MM.1S (cell line): ENCODE data around the gene CAPZA2.

Source experiments
- DNase-seq: peaks from one replicate; pipeline ENCODE4 v3.0.0-alpha.2; 2015
- H2AFZ ChIP-seq: fragments of 300-600 bp; sonication (generic); 2 replicates; pipeline ENCODE4 v1.6.0; 2016; ENCODE audit warnings: antibody characterized with exemption, low read length
- H3F3A ChIP-seq: fragments of 300-600 bp; sonication (generic); 2 replicates; pipeline ENCODE4 v1.6.1; 2016; ENCODE audit warnings: mild to moderate bottlenecking, antibody characterized with exemption, low read length, moderate library complexity, mixed read lengths; ENCODE audit not compliant: insufficient read depth
- H3K27ac ChIP-seq: fragments of 300-600 bp; sonication (generic); 2 replicates; pipeline ENCODE4 v1.5.1; 2016; ENCODE audit warnings: mild to moderate bottlenecking, low read length
- H3K27me3 ChIP-seq: fragments of 300-600 bp; sonication (generic); replicated peaks from 2 replicates; pipeline ENCODE4 v1.6.0; 2016; ENCODE audit warnings: low read length; ENCODE audit not compliant: insufficient read depth
- H3K36me3 ChIP-seq: fragments of 300-600 bp; sonication (generic); replicated peaks from 2 replicates; pipeline ENCODE4 v1.6.1; 2016; ENCODE audit warnings: mild to moderate bottlenecking, low read length, mixed read lengths; ENCODE audit not compliant: insufficient read depth
- H3K4me1 ChIP-seq: fragments of 300-600 bp; sonication (generic); 2 replicates; pipeline ENCODE4 v1.6.1; 2016; ENCODE audit warnings: low read length, mixed read lengths
- H3K4me2 ChIP-seq: fragments of 300-600 bp; sonication (generic); 2 replicates; pipeline ENCODE4 v1.6.0; 2016; ENCODE audit warnings: low read depth, low read length
- H3K4me3 ChIP-seq: fragments of 300-600 bp; sonication (generic); 2 replicates; pipeline ENCODE4 v1.5.1; 2016; ENCODE audit warnings: low read length, mixed read lengths
- H3K79me2 ChIP-seq: fragments of 300-600 bp; sonication (generic); 2 replicates; pipeline ENCODE4 v1.6.1; 2016; ENCODE audit warnings: mixed run types, low read length, mixed read lengths
- H3K9ac ChIP-seq: fragments of 300-600 bp; sonication (generic); 2 replicates; pipeline ENCODE4 v1.6.1; 2016; ENCODE audit warnings: low read length, mixed read lengths
- H3K9me2 ChIP-seq: fragments of 300-600 bp; sonication (generic); replicated peaks from 2 replicates; pipeline ENCODE4 v1.6.1; 2016; ENCODE audit warnings: mild to moderate bottlenecking, low read length, mixed read lengths; ENCODE audit not compliant: insufficient read depth
- H3K9me3 ChIP-seq: fragments of 300-600 bp; sonication (generic); replicated peaks from 2 replicates; pipeline ENCODE4 v1.6.1; 2016; ENCODE audit warnings: mild to moderate bottlenecking, low read length, mixed read lengths; ENCODE audit not compliant: insufficient read depth
- H4K20me1 ChIP-seq: fragments of 300-600 bp; sonication (generic); 2 replicates; pipeline ENCODE4 v1.6.1; 2016; ENCODE audit warnings: mild to moderate bottlenecking, low read length, moderate library complexity, mixed read lengths; ENCODE audit not compliant: insufficient read depth
- CTCF ChIP-seq: fragments of 300-600 bp; sonication (generic); IDR thresholded peaks from 2 replicates; pipeline ENCODE4 v1.5.1; 2016; ENCODE audit warnings: antibody characterized with exemption, low read length, mixed read lengths
- EZH2 ChIP-seq: fragments of 300-600 bp; sonication (generic); optimal IDR thresholded peaks from 2 replicates; pipeline ENCODE3; 2017; ENCODE audit warnings: low read depth, mild to moderate bottlenecking, antibody characterized with exemption, low read length, mixed read lengths
- EZH2phosphoT487 ChIP-seq: fragments of 300-600 bp; sonication (generic); IDR thresholded peaks from 2 replicates; pipeline ENCODE4 v1.6.1; 2018; ENCODE audit warnings: antibody characterized with exemption, low read length

The CAPZA2 gene

GRCh38 chr7:116940689-116941370 lies 78.4 kb downstream of the CAPZA2 start:
- H3K4me1 ChIP-seq: no peaks in the 10 kb centered on the region
- no peaks in the 10 kb centered on the region for H3K79me2 ChIP-seq
- no peaks in the 10 kb centered on the region for H3K9me2 ChIP-seq
- H2AFZ ChIP-seq: no peak overlapping the region
- H3K36me3 ChIP-seq: no peaks in the 10 kb centered on the region
- no peaks in the 10 kb centered on the region for H3K27me3 ChIP-seq
- no peaks in the 10 kb centered on the region for H3F3A ChIP-seq
- TF ChIP-seq EZH2 (no peak), CTCF (no peak), EZH2phosphoT487 (no peak)
- no peak for DNase-seq
- no peak overlapping the region for H3K4me3 ChIP-seq
- H3K4me2 ChIP-seq: no peak overlapping the region
- H3K9me3 ChIP-seq: no peaks in the 10 kb centered on the region
- H4K20me1 ChIP-seq: no peaks in the 10 kb centered on the region
- no peak overlapping the region for H3K27ac ChIP-seq
- no peak overlapping the region for H3K9ac ChIP-seq

- H3K79me2 ChIP-seq: no peaks in the 10 kb centered on the region
- no peaks in the 10 kb centered on the region for H3F3A ChIP-seq
- H4K20me1 ChIP-seq: no peaks in the 10 kb centered on the region
- no peaks in the 10 kb centered on the region for H3K27me3 ChIP-seq
- DNase-seq: no peak
- H3K36me3 ChIP-seq: no peaks in the 10 kb centered on the region
- no peaks in the 10 kb centered on the region for H3K9me2 ChIP-seq
- no peaks in the 10 kb centered on the region for H3K4me1 ChIP-seq
- no peak overlapping the region for H3K4me3 ChIP-seq
- H3K27ac ChIP-seq: no peak overlapping the region
- no peak overlapping the region for H3K4me2 ChIP-seq
- H3K9me3 ChIP-seq: no peaks in the 10 kb centered on the region
- H3K9ac ChIP-seq: no peak overlapping the region
- TF ChIP-seq EZH2phosphoT487: no peak
- TF ChIP-seq EZH2: no peak
- TF ChIP-seq CTCF: no peak
- no peak overlapping the region for H2AFZ ChIP-seq
Measured at GRCh38 chr7:116942504-116942903, 80.1 kb downstream of the CAPZA2 start.

GRCh38 chr7:116948934-116949333 lies 86.5 kb downstream of the CAPZA2 start:
- no peaks in the 10 kb centered on the region for H3K79me2 ChIP-seq
- no peaks in the 10 kb centered on the region for H3K9me2 ChIP-seq
- no peak overlapping the region for H2AFZ ChIP-seq
- no peak overlapping the region for H3K9ac ChIP-seq
- TF ChIP-seq EZH2 (no peak), EZH2phosphoT487 (no peak), CTCF (no peak)
- H3K4me1 ChIP-seq: peaks cover 3% of the 10 kb centered on the region; the same call in 1 of the 2 replicates
- H3K9me3 ChIP-seq: no peaks in the 10 kb centered on the region
- no peak overlapping the region for H3K4me3 ChIP-seq
- peaks cover 5% of the 10 kb centered on the region for H3F3A ChIP-seq
- no peak for DNase-seq
- H3K36me3 ChIP-seq: no peaks in the 10 kb centered on the region
- no peaks in the 10 kb centered on the region for H3K27me3 ChIP-seq
- H3K27ac ChIP-seq: no peak overlapping the region
- no peaks in the 10 kb centered on the region for H4K20me1 ChIP-seq
- no peak overlapping the region for H3K4me2 ChIP-seq
